ENCODE results near the gene SKIC2.

The SKIC2 gene

GRCh38 chr6:31945507-31946369 is 13.2 kb upstream of the SKIC2 start, which contains the start of gene CFB:
TSS of gene CFB (plus strand) at chr6:31946095. CDS start at chr6:31946222, 127 bp downstream.
- no peak for FAIRE-seq

- FAIRE-seq, result no peak
Observed at GRCh38 chr6:31946370-31946885, 12.5 kb upstream of the SKIC2 start.

GRCh38 chr6:31947070-31947675 is 11.8 kb upstream of the SKIC2 start:
- FAIRE-seq, result no peak

GRCh38 chr6:31947864-31948263 is 11.1 kb upstream of the SKIC2 start:
- no peak for FAIRE-seq

- no peak for FAIRE-seq
Observed at GRCh38 chr6:31948306-31948705, 10.7 kb upstream of the SKIC2 start.

GRCh38 chr6:31948753-31949413 is 10.1 kb upstream of the SKIC2 start:
- FAIRE-seq, result no peak

GRCh38 chr6:31949926-31950548 is 8.9 kb upstream of the SKIC2 start:
- FAIRE-seq, result no peak

GRCh38 chr6:31952140-31952805 is 6.7 kb upstream of the SKIC2 start:
- FAIRE-seq, result no peak

GRCh38 chr6:31952890-31953289 is 6.1 kb upstream of the SKIC2 start:
- FAIRE-seq, result no peak

- FAIRE-seq, result no peak
Observed at GRCh38 chr6:31954511-31954910, 4.5 kb upstream of the SKIC2 start.

- FAIRE-seq, result no peak
Observed at GRCh38 chr6:31956796-31957195, 2.2 kb upstream of the SKIC2 start.

- FAIRE-seq, result no peak
Observed at GRCh38 chr6:31958412-31958740, 599 bp upstream of the SKIC2 start.

- FAIRE-seq, result no peak
Observed at GRCh38 chr6:31961616-31962015, 2.6 kb downstream of the SKIC2 start.

GRCh38 chr6:31963921-31964320 is 4.9 kb downstream of the SKIC2 start:
- FAIRE-seq, result no peak

- no peak for FAIRE-seq
Observed at GRCh38 chr6:31965700-31966099, 6.7 kb downstream of the SKIC2 start.

GRCh38 chr6:31966506-31966905 is 7.5 kb downstream of the SKIC2 start:
- FAIRE-seq, result no peak

GRCh38 chr6:31966997-31967925 is 8.3 kb downstream of the SKIC2 start:
- no peak for FAIRE-seq

- FAIRE-seq, result no peak
Observed at GRCh38 chr6:31967926-31968320, 8.9 kb downstream of the SKIC2 start.

GRCh38 chr6:31968326-31968725 is 9.4 kb downstream of the SKIC2 start:
- FAIRE-seq, result no peak

- no peak for FAIRE-seq
Observed at GRCh38 chr6:31968791-31969711, 10.1 kb downstream of the SKIC2 start.
